ENCODE measurements around the gene TMEM179. TPM values are rescaled to one million over a fixed set of nuclear protein-coding genes. Genes with fewer than 3 reads are reported as not detected.

Gene TMEM179
- total RNA-seq, 1 experiment from 2014 or later, result 3.4 TPM

- H3K27ac ChIP-seq (ENCODE audit: low read length), result no peak overlapping the region
- ChIA-PET CTCF (no interaction called here), POLR2A (no interaction called here)
- TF ChIP-seq CTCF (IDR thresholded peaks at IDR 0.05), result no peak
- no peaks in the 10 kb centered on the region for H3K27me3 ChIP-seq (ENCODE audit: control insufficient read depth, insufficient read depth, low read length)
- H3K4me1 ChIP-seq (ENCODE audit: control insufficient read depth, insufficient read depth, low read length), result no peaks in the 10 kb centered on the region
- H3K36me3 ChIP-seq (ENCODE audit: control insufficient read depth, insufficient read depth, low read length), result no peaks in the 10 kb centered on the region
- H3K9me3 ChIP-seq (ENCODE audit: control insufficient read depth, insufficient read depth, low read depth, low read length), result no peaks in the 10 kb centered on the region
- intact Hi-C loops (cut with micrococcal nuclease; ENCODE audit: unreplicated experiment) (no loop called here), in situ Hi-C loops (cut with HindIII; ENCODE audit: low pct_unique_long_range_greater_than_20kb, low sequenced_read_pairs) (no loop called here)
- H3K4me3 ChIP-seq (ENCODE audit: low read depth in 2 of 2, low read length in 2 of 2), result no peak overlapping the region
- no peak for ATAC-seq
- no TSS peak for BruUV-seq (replicated peaks)
- DNase-seq (ENCODE audit: low read depth, low spot score), result no peak
Measured at GRCh38 chr14:104585966-104586697, 18.4 kb downstream of the TMEM179 start.

GRCh38 chr14:104584557-104584956 lies 20.0 kb downstream of the TMEM179 start:
- H3K36me3 ChIP-seq (ENCODE audit: control insufficient read depth, insufficient read depth, low read length), result no peaks in the 10 kb centered on the region
- H3K4me3 ChIP-seq (ENCODE audit: low read depth in 2 of 2, low read length in 2 of 2), result no peak overlapping the region
- ChIA-PET POLR2A (no interaction called here), CTCF (no interaction called here)
- no peaks in the 10 kb centered on the region for H3K4me1 ChIP-seq (ENCODE audit: control insufficient read depth, insufficient read depth, low read length)
- TF ChIP-seq REST (IDR thresholded peaks at IDR 0.05; ENCODE audit: insufficient read depth in 1 of 2, low read depth in 2 of 2, low read length in 1 of 2) (no peak), SIN3A (IDR thresholded peaks at IDR 0.05; ENCODE audit: borderline replicate concordance, insufficient read depth, low read depth, low read length) (no peak), TCF7L2 (IDR thresholded peaks at IDR 0.05; ENCODE audit: low read depth, low read length) (no peak), CTCF (IDR thresholded peaks at IDR 0.05) (no peak), POLR2AphosphoS5 (IDR thresholded peaks at IDR 0.05; ENCODE audit: low read depth, low read length) (no peak)
- H3K9me3 ChIP-seq (ENCODE audit: control insufficient read depth, insufficient read depth, low read depth, low read length), result no peaks in the 10 kb centered on the region
- BruUV-seq (replicated peaks), result no TSS peak
- H3K27me3 ChIP-seq (ENCODE audit: control insufficient read depth, insufficient read depth, low read length), result no peaks in the 10 kb centered on the region
- in situ Hi-C loops (cut with HindIII; ENCODE audit: low pct_unique_long_range_greater_than_20kb, low sequenced_read_pairs) (no loop called here), intact Hi-C loops (cut with micrococcal nuclease; ENCODE audit: unreplicated experiment) (no loop called here)
- no peak for ATAC-seq
- no peak for DNase-seq (ENCODE audit: low read depth, low spot score)
- H3K27ac ChIP-seq (ENCODE audit: low read length), result no peak overlapping the region
